Peyer's patch (tissue), 4 donors: Measurements from ENCODE around the gene ZFPL1. TPM values are rescaled to one million over a fixed set of nuclear protein-coding genes. Genes with fewer than 3 reads are reported as not detected.
A peak's percentile ranks its signal among the peaks of the same experiment; 100 is the strongest.

ENCODE experiments used
- DNase-seq, 3 donors: peaks; one replicate each; pipeline ENCODE4 v3.0.0-alpha.2; 2017 to 2019
- H3K27ac ChIP-seq, 4 donors: fragments of 200-600 bp; sonication (generic); one replicate each; pipeline ENCODE4 v1.5.1; 2016 to 2019
- H3K27me3 ChIP-seq, 2 donors: fragments of 200-600 bp; sonication (generic); one replicate each; pipeline ENCODE4 v1.5.1; 2019
- H3K36me3 ChIP-seq, 3 donors: fragments of 200-600 bp; sonication (generic); one replicate each; pipeline ENCODE4 v1.5.1; 2016 to 2019
- H3K4me1 ChIP-seq, 4 donors: fragments of 200-600 bp; sonication (generic); one replicate each; pipeline ENCODE4 v1.5.1; 2016 to 2019
- H3K4me3 ChIP-seq, 4 donors: fragments of 200-600 bp; sonication (generic); 1 replicate in 3 of 4; 2 replicates in 1 of 4; pipeline ENCODE4 v1.5.1; 2016 to 2019; ENCODE audit warnings: mild to moderate bottlenecking in 1 of 4
- H3K9me3 ChIP-seq, 4 donors: fragments of 200-600 bp; sonication (generic); one replicate each; pipeline ENCODE4 v1.5.1; 2016 to 2019; ENCODE audit warnings: mild to moderate bottlenecking in 1 of 4
- CTCF ChIP-seq, 6 experiments: fragments of 450-650 bp in 4 of 6; fragments of 200-600 bp in 2 of 6; sonication (generic) in 1 of 6; IDR thresholded peaks; one replicate each; pipeline ENCODE4 v1.5.1; 2017 to 2019; ENCODE audit warnings: antibody characterized with exemption in 6 of 6, mild to moderate bottlenecking in 3 of 6, moderate library complexity in 1 of 6
- POLR2A ChIP-seq, 2 donors: fragments of 450-650 bp; IDR thresholded peaks; one replicate each; pipeline ENCODE4 v1.5.1; 2017; ENCODE audit warnings: antibody characterized with exemption in 2 of 2, mild to moderate bottlenecking in 2 of 2, moderate library complexity in 2 of 2
- total RNA-seq, 4 donors: library from RNA; depleted of rRNA; stranded (reverse); fragments of >200 nt; gene quantifications; one replicate each; pipeline ENCODE4 v1.1.0, GENCODE V29; 2016

ZFPL1 gene
- total RNA-seq, 4 donors from 2014 or later, result 53.9 to 67.6 (median 55.5) TPM

- DNase-seq, result peak; percentile 98 to 99 (median 99)
- Histone ChIP-seq H3K36me3 (peaks cover 0 to 23% (median 0%) of the 10 kb centered on the region in 3 donors), H3K27ac (peak within 1 kb of the TSS; percentile 67 to 82 (median 73)), H3K4me3 (peak within 1 kb of the TSS; percentile 37 to 68 (median 58)), H3K27me3 (no peaks in the 10 kb centered on the region), H3K9me3 (no peaks in the 10 kb centered on the region), H3K4me1 (peaks cover 11 to 47% (median 29%) of the 10 kb centered on the region in 4 donors)
- TF ChIP-seq CTCF (IDR thresholded peaks at IDR 0.05) (peak in 1 of 6 experiments; percentile 1), POLR2A (IDR thresholded peaks at IDR 0.05) (peak; percentile 92 to 96)
These were observed 27.9 kb downstream of the ZFPL1 start, which contains the start of gene TM7SF2 for GRCh38 chr11:65111744-65112545. Gene TM7SF2, plus strand, starts transcription at chr11:65111872. Its CDS starts 144 bp downstream, at chr11:65112016.

GRCh38 chr11:65112546-65113360 lies 28.7 kb downstream of the ZFPL1 start:
- peak; percentile 75 to 87 (median 85) for DNase-seq
- no peak for TF ChIP-seq POLR2A (IDR thresholded peaks at IDR 0.05)
- peak; percentile 91 to 95 (median 93) for TF ChIP-seq CTCF (IDR thresholded peaks at IDR 0.05)
- peaks cover 0 to 20% (median 0%) of the 10 kb centered on the region in 3 donors for H3K36me3 ChIP-seq
- H3K4me3 ChIP-seq, result peak overlapping the region; percentile 37 to 68 (median 58)
- no peaks in the 10 kb centered on the region for H3K27me3 ChIP-seq
- peak overlapping the region; percentile 67 to 82 (median 73) for H3K27ac ChIP-seq
- peaks cover 11 to 48% (median 30%) of the 10 kb centered on the region in 4 donors for H3K4me1 ChIP-seq
- no peaks in the 10 kb centered on the region for H3K9me3 ChIP-seq

GRCh38 chr11:65113361-65113756 lies 29.3 kb downstream of the ZFPL1 start:
- Histone ChIP-seq H3K4me1 (peaks cover 11 to 48% (median 30%) of the 10 kb centered on the region in 4 donors), H3K27me3 (no peaks in the 10 kb centered on the region), H3K27ac (peak overlapping the region in 2 of 4 donors; percentile 77 to 82), H3K4me3 (peak overlapping the region; percentile 37 to 68 (median 58)), H3K9me3 (no peaks in the 10 kb centered on the region), H3K36me3 (peaks cover 0 to 14% (median 0%) of the 10 kb centered on the region in 3 donors)
- no peak for DNase-seq
- no peak for TF ChIP-seq POLR2A (IDR thresholded peaks at IDR 0.05)
- no peak for TF ChIP-seq CTCF (IDR thresholded peaks at IDR 0.05)

GRCh38 chr11:65113839-65114238 lies 29.8 kb downstream of the ZFPL1 start:
- no peak overlapping the region for H3K27ac ChIP-seq
- no peak overlapping the region for H3K4me3 ChIP-seq

More at GRCh38 chr11:65113839-65114238, 29.8 kb downstream of the ZFPL1 start:
- H3K27me3 ChIP-seq, result no peaks in the 10 kb centered on the region
- H3K36me3 ChIP-seq, result peaks cover 0 to 11% (median 0%) of the 10 kb centered on the region in 3 donors
- no peak for TF ChIP-seq POLR2A (IDR thresholded peaks at IDR 0.05)
- no peak for TF ChIP-seq CTCF (IDR thresholded peaks at IDR 0.05)
- H3K4me1 ChIP-seq, result peaks cover 11 to 48% (median 30%) of the 10 kb centered on the region in 4 donors
- DNase-seq, result no peak
- H3K9me3 ChIP-seq, result no peaks in the 10 kb centered on the region
